Measurements from ENCODE around the gene PTPRT. TPM values are rescaled to one million over a fixed set of nuclear protein-coding genes. Genes with fewer than 3 reads are reported as not detected.

PTPRT gene
- total and polyA plus RNA-seq, 2 of the 13 experiments (the other 11 are each of a cell fraction or from before 2014, with no cell fraction given), result under 0.01 to 0.09 TPM

- ChIA-PET POLR2A (no interaction called here), CTCF (ENCODE audit: low intra/inter-chr PET ratio, low total read pairs) (no interaction called here)
- Histone ChIP-seq H3K79me2 (ENCODE audit: insufficient read depth, low read length) (no peaks in the 10 kb centered on the region), H3K4me2 (ENCODE audit: low read depth, low read length) (no peak overlapping the region), H3K27ac (ENCODE audit: extremely low read length, insufficient read depth, low read length) (no peak overlapping the region), H3K4me3 (replicated peaks in 1 of 3; ENCODE audit: insufficient read depth in 1 of 3, low read depth in 2 of 3, low read length in 3 of 3) (no peak overlapping the region), H3K4me1 (ENCODE audit: insufficient read depth, low read length) (no peaks in the 10 kb centered on the region), H3K9me3 (ENCODE audit: low read length) (peaks cover 43% of the 10 kb centered on the region), H4K20me1 (ENCODE audit: insufficient read depth, low read length) (no peaks in the 10 kb centered on the region), H3K9ac (ENCODE audit: insufficient read depth, low read depth, low read length) (no peak overlapping the region), H3K27me3 (ENCODE audit: control insufficient read depth in 1 of 2, insufficient read depth in 2 of 2, low read length in 2 of 2) (no peaks in the 10 kb centered on the region), H2AFZ (ENCODE audit: low read length) (no peak overlapping the region), H3K36me3 (replicated peaks in 1 of 2; ENCODE audit: control insufficient read depth in 1 of 2, insufficient read depth in 2 of 2, low read length in 2 of 2) (no peaks in the 10 kb centered on the region)
- FAIRE-seq, result no peak
- BruUV-seq (replicated peaks), result no TSS peak
- no peak for TF ChIP-seq JUN (CRISPR knock-in tag; IDR thresholded peaks at IDR 0.05)
- no peak for TF ChIP-seq ZNF772 (CRISPR knock-in tag; IDR thresholded peaks at IDR 0.05)
- no peak for TF ChIP-seq NFIC (IDR thresholded peaks at IDR 0.05; ENCODE audit: low read length)
- TF ChIP-seq ZIK1 (CRISPR knock-in tag; IDR thresholded peaks at IDR 0.05; ENCODE audit: borderline replicate concordance, low read depth), result no peak
- no peak for TF ChIP-seq ZHX2 (IDR thresholded peaks at IDR 0.05; ENCODE audit: low read depth)
- no peak for TF ChIP-seq ZHX2 (CRISPR knock-in tag; IDR thresholded peaks at IDR 0.05; ENCODE audit: borderline replicate concordance)
- TF ChIP-seq ZNF367 (CRISPR knock-in tag; IDR thresholded peaks at IDR 0.05; ENCODE audit: borderline replicate concordance), result no peak
- no peak for TF ChIP-seq GMEB2 (CRISPR knock-in tag; IDR thresholded peaks at IDR 0.05; ENCODE audit: low read depth)
- no peak for TF ChIP-seq MTF2 (CRISPR knock-in tag; IDR thresholded peaks at IDR 0.05; ENCODE audit: borderline replicate concordance)
- no peak for TF ChIP-seq RNF2 (conservative IDR thresholded peaks at IDR 0.05; ENCODE audit: low read depth)
- no peak for TF ChIP-seq RFX3 (CRISPR knock-in tag; IDR thresholded peaks at IDR 0.05)
- TF ChIP-seq TARDBP (CRISPR knock-in tag; IDR thresholded peaks at IDR 0.05), result no peak
- TF ChIP-seq PATZ1 (CRISPR knock-in tag; IDR thresholded peaks at IDR 0.05), result no peak
- no peak for TF ChIP-seq MYC (CRISPR knock-in tag; IDR thresholded peaks at IDR 0.05; ENCODE audit: borderline replicate concordance)
- TF ChIP-seq ZNF354B (CRISPR knock-in tag; IDR thresholded peaks at IDR 0.05), result no peak
- TF ChIP-seq ZNF550 (CRISPR knock-in tag; IDR thresholded peaks at IDR 0.05; ENCODE audit: borderline replicate concordance), result no peak
- TF ChIP-seq, protein P1, sequence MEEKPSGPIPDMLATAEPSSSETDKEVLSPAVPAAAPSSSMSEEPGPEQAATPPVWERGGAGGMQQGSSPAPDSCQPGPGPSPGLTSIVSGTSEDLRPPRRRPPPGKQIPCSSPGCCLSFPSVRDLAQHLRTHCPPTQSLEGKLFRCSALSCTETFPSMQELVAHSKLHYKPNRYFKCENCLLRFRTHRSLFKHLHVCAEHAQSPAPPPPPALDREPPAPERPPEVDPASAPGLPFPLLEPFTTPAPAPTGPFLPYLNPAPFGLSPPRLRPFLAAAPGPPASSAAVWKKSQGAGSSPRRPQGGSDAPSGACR (CRISPR knock-in tag; IDR thresholded peaks at IDR 0.05), result no peak
- 11% methylated on average over 3 of the region's 3 CpGs for WGBS (ENCODE audit: low lambda C conversion rate)
- no peak for DNase-seq (ENCODE audit: low spot score)
- no peak for ATAC-seq
- in situ Hi-C loops (cut with HindIII; ENCODE audit: extremely low pct_ligation_motif_present, low pct_unique_long_range_greater_than_20kb), result no loop called here
- intact Hi-C loops (cut with micrococcal nuclease; ENCODE audit: unreplicated experiment), result no loop called here
Observed at GRCh38 chr20:42889517-42889916, 300.2 kb downstream of the PTPRT start.
